HG03378 (cell line): ENCODE measurements around the gene RTL1.

ENCODE experiments used
- ATAC-seq: cut with Tn5 transposase; IDR thresholded peaks from one replicate; pipeline ENCODE4 v1.9.1; 2021; ENCODE audit warnings: mild to moderate bottlenecking, moderate library complexity; ENCODE audit not compliant: unreplicated experiment

RTL1 gene

GRCh38 chr14:100882991-100883788 lies 20.3 kb downstream of the RTL1 start:
- no peak for ATAC-seq

GRCh38 chr14:100882026-100882967 lies 21.2 kb downstream of the RTL1 start:
- ATAC-seq = no peak

- ATAC-seq = no peak
Measured at GRCh38 chr14:100881211-100882025, 22.1 kb downstream of the RTL1 start.

- ATAC-seq = no peak
Measured at GRCh38 chr14:100880271-100881101, 23.0 kb downstream of the RTL1 start.

GRCh38 chr14:100879782-100880181 lies 23.7 kb downstream of the RTL1 start:
- ATAC-seq = no peak

GRCh38 chr14:100879194-100879593 lies 24.3 kb downstream of the RTL1 start:
- ATAC-seq = no peak

GRCh38 chr14:100878271-100879146 lies 25.0 kb downstream of the RTL1 start:
- ATAC-seq = no peak

- ATAC-seq = no peak
Measured at GRCh38 chr14:100875861-100876590, 27.5 kb downstream of the RTL1 start.

- ATAC-seq = no peak
Measured at GRCh38 chr14:100875126-100875525, 28.4 kb downstream of the RTL1 start.

GRCh38 chr14:100874411-100875091 lies 29.0 kb downstream of the RTL1 start:
- no peak for ATAC-seq

GRCh38 chr14:100874051-100874410 lies 29.5 kb downstream of the RTL1 start:
- no peak for ATAC-seq

- ATAC-seq = no peak
Measured at GRCh38 chr14:100873096-100873482, 30.4 kb downstream of the RTL1 start.

- no peak for ATAC-seq
Measured at GRCh38 chr14:100872259-100873095, 31.0 kb downstream of the RTL1 start.

- ATAC-seq = no peak
Measured at GRCh38 chr14:100871234-100872186, 32.0 kb downstream of the RTL1 start.

GRCh38 chr14:100868621-100869370 lies 34.7 kb downstream of the RTL1 start:
- no peak for ATAC-seq
